ENCODE data around the gene LRRC8D. TPM values are rescaled to one million over a fixed set of nuclear protein-coding genes. Genes with fewer than 3 reads are reported as not detected.

Gene LRRC8D
- total and polyA plus RNA-seq, 2 of the 4 experiments (the other 2 are of a cell fraction): 34.1 to 35.3 TPM

- Histone ChIP-seq H4K20me1 (ENCODE audit: insufficient read depth, low read length) (peaks cover 4% of the 10 kb centered on the region; the same call in 1 of the 2 replicates), H3K27ac (ENCODE audit: insufficient read depth, low read length) (no peak overlapping the region), H4K91ac (ENCODE audit: insufficient read depth, low read depth, low read length) (no peak overlapping the region), H3K9me3 (ENCODE audit: control insufficient read depth, insufficient read depth, low read length) (no peaks in the 10 kb centered on the region), H3K9me1 (ENCODE audit: insufficient read depth, low read length) (0 out of 2 replicates have a peak, but pooled peaks cover 7% of the 10 kb centered on the region), H3K4me3 (ENCODE audit: insufficient read depth, low read depth, low read length) (no peak overlapping the region), H3K36me3 (ENCODE audit: control insufficient read depth, insufficient read depth, low read length) (no peaks in the 10 kb centered on the region), H2BK20ac (ENCODE audit: low read depth, low read length) (no peak overlapping the region), H3K4me2 (ENCODE audit: low read depth, low read length) (no peak overlapping the region), H2AFZ (replicated peaks; ENCODE audit: low read length, poor library complexity) (no peak overlapping the region), H2AK5ac (ENCODE audit: low read depth, low read length) (no peak overlapping the region), H2BK15ac (ENCODE audit: low read depth, low read length) (no peak overlapping the region), H3K27me3 (ENCODE audit: control insufficient read depth, insufficient read depth, low read length) (no peaks in the 10 kb centered on the region), H3K79me1 (ENCODE audit: low read depth in 1 of 2, low read length in 2 of 2) (0 out of 4 replicates have a peak, but pooled peaks cover 0 to 2% of the 10 kb centered on the region in 2 experiments), H3K23ac (ENCODE audit: low read depth, low read length) (no peak overlapping the region), H2BK120ac (ENCODE audit: low read depth, low read length) (no peak overlapping the region), H3K56ac (ENCODE audit: extremely low read depth, insufficient read depth, low read length) (no peak overlapping the region), H4K5ac (ENCODE audit: low read depth, low read length) (no peak overlapping the region), H3K14ac (replicated peaks; ENCODE audit: low read depth, low read length) (no peak overlapping the region), H3K4ac (ENCODE audit: low read depth, low read length) (no peak overlapping the region), H4K8ac (ENCODE audit: low read depth in 2 of 2, low read length in 2 of 2) (no peak overlapping the region), H2BK5ac (ENCODE audit: low read depth, low read length, poor library complexity, severe bottlenecking) (no peak overlapping the region), H3K9ac (ENCODE audit: low read depth, low read length) (no peak overlapping the region), H2AK9ac (replicated peaks; ENCODE audit: low read depth, low read length, poor library complexity) (no peak overlapping the region), H3K4me1 (ENCODE audit: control insufficient read depth, insufficient read depth, low read length) (peaks cover 4% of the 10 kb centered on the region), H3K18ac (ENCODE audit: low read depth, low read length) (no peak overlapping the region)
- ChIA-PET POLR2A (ENCODE audit: unreplicated experiment) (no interaction called here), CTCF (no interaction called here)
- TF ChIP-seq MXI1 (IDR thresholded peaks at IDR 0.05; ENCODE audit: borderline replicate concordance, low read depth, low read length) (no peak), NFE2L2 (IDR thresholded peaks at IDR 0.05; ENCODE audit: low read depth, low read length) (no peak), USF2 (IDR thresholded peaks at IDR 0.05; ENCODE audit: low read depth, low read length) (no peak), RFX5 (IDR thresholded peaks at IDR 0.05; ENCODE audit: low read depth, low read length) (no peak), RAD21 (IDR thresholded peaks at IDR 0.05; ENCODE audit: low read length) (no peak), MAZ (IDR thresholded peaks at IDR 0.05; ENCODE audit: borderline replicate concordance, low read depth, low read length) (no peak), CHD1 (IDR thresholded peaks at IDR 0.05; ENCODE audit: low read depth, low read length) (no peak)
- WGBS, 2 experiments (ENCODE audit: extremely low coverage in 2 of 2, insufficient read length in 1 of 2): 59% methylated on average over 3 of the region's 7 CpGs; no CpG with 5 or more reads in 1 of the 2 experiments
- DNase-seq (no peak), ATAC-seq (ENCODE audit: low read depth) (no peak)
- dilution Hi-C loops (cut with HindIII; ENCODE audit: low sequenced_read_pairs, unreplicated experiment) (no loop called here), intact Hi-C loops (cut with micrococcal nuclease) (no loop called here), in situ Hi-C loops (cut with MboI; ENCODE audit: low sequenced_read_pairs) (no loop called here)
- BruUV-seq (replicated peaks): no TSS peak
Measured at GRCh38 chr1:89831462-89832120, 10.8 kb downstream of the LRRC8D start.
